ENCODE data around the gene TCOF1.

TCOF1 gene

GRCh38 chr5:150350524-150351344, 6.8 kb upstream of the TCOF1 start:
- Histone ChIP-seq H3K4me1 (ENCODE audit: low read length) (peaks cover 3% of the 10 kb centered on the region; the same call in 1 of the 2 replicates), H2AFZ (ENCODE audit: low read depth, low read length) (no peak overlapping the region; the same call in 1 of the 2 replicates), H3K4me2 (ENCODE audit: low read length) (no peak overlapping the region; the same call in 1 of the 2 replicates)

GRCh38 chr5:150352244-150353031, 5.1 kb upstream of the TCOF1 start:
- peaks cover 7% of the 10 kb centered on the region for H3K4me1 ChIP-seq (ENCODE audit: low read length)
- no peak for TF ChIP-seq CTCF (IDR thresholded peaks at IDR 0.05; ENCODE audit: low read depth, low read length)
- no peak for TF ChIP-seq EZH2phosphoT487 (IDR thresholded peaks at IDR 0.05; ENCODE audit: low read depth)
- H3K27me3 ChIP-seq (ENCODE audit: low read depth, low read length): no peaks in the 10 kb centered on the region
- H3K9ac ChIP-seq (ENCODE audit: low read length): no peak overlapping the region
- H3K4me3 ChIP-seq (ENCODE audit: low read length): no peak overlapping the region
- no peaks in the 10 kb centered on the region for H4K20me1 ChIP-seq (ENCODE audit: insufficient read depth, low read length)
- no peaks in the 10 kb centered on the region for H3K36me3 ChIP-seq (replicated peaks; ENCODE audit: low read depth, low read length)
- H2AFZ ChIP-seq (ENCODE audit: low read depth, low read length): no peak overlapping the region
- H3K79me2 ChIP-seq (ENCODE audit: low read length): no peaks in the 10 kb centered on the region; the same call in 1 of the 2 replicates
- H3K4me2 ChIP-seq (ENCODE audit: low read length): no peak overlapping the region
- no peaks in the 10 kb centered on the region for H3K9me3 ChIP-seq (ENCODE audit: insufficient read depth, low read length)
- H3K27ac ChIP-seq (ENCODE audit: low read length): no peak overlapping the region

More at GRCh38 chr5:150350524-150351344, 6.8 kb upstream of the TCOF1 start:
- no peak overlapping the region for H3K4me3 ChIP-seq (ENCODE audit: low read length)
- no peaks in the 10 kb centered on the region for H3K36me3 ChIP-seq (replicated peaks; ENCODE audit: low read depth, low read length)
- no peak overlapping the region for H3K27ac ChIP-seq (ENCODE audit: low read length)
- no peaks in the 10 kb centered on the region for H3K9me3 ChIP-seq (ENCODE audit: insufficient read depth, low read length)
- H4K20me1 ChIP-seq (ENCODE audit: insufficient read depth, low read length): no peaks in the 10 kb centered on the region
- H3K27me3 ChIP-seq (ENCODE audit: low read depth, low read length): no peaks in the 10 kb centered on the region
- no peak overlapping the region for H3K9ac ChIP-seq (ENCODE audit: low read length)
- TF ChIP-seq EZH2phosphoT487 (IDR thresholded peaks at IDR 0.05; ENCODE audit: low read depth): no peak
- peak; percentile 70 for TF ChIP-seq CTCF (IDR thresholded peaks at IDR 0.05; ENCODE audit: low read depth, low read length)
- no peaks in the 10 kb centered on the region for H3K79me2 ChIP-seq (ENCODE audit: low read length)

GRCh38 chr5:150353032-150353675, 4.3 kb upstream of the TCOF1 start:
- peaks cover 7% of the 10 kb centered on the region for H3K4me1 ChIP-seq (ENCODE audit: low read length)
- H3K36me3 ChIP-seq (replicated peaks; ENCODE audit: low read depth, low read length): no peaks in the 10 kb centered on the region
- no peaks in the 10 kb centered on the region for H3K9me3 ChIP-seq (ENCODE audit: insufficient read depth, low read length)
- no peak overlapping the region for H3K9ac ChIP-seq (ENCODE audit: low read length)
- H3K27ac ChIP-seq (ENCODE audit: low read length): no peak overlapping the region
- no peak overlapping the region for H2AFZ ChIP-seq (ENCODE audit: low read depth, low read length)
- H3K4me2 ChIP-seq (ENCODE audit: low read length): no peak overlapping the region
- no peaks in the 10 kb centered on the region for H3K27me3 ChIP-seq (ENCODE audit: low read depth, low read length)
- no peaks in the 10 kb centered on the region for H4K20me1 ChIP-seq (ENCODE audit: insufficient read depth, low read length)
- H3K4me3 ChIP-seq (ENCODE audit: low read length): no peak overlapping the region
- TF ChIP-seq EZH2phosphoT487 (IDR thresholded peaks at IDR 0.05; ENCODE audit: low read depth) (no peak), CTCF (IDR thresholded peaks at IDR 0.05; ENCODE audit: low read depth, low read length) (no peak)
- H3K79me2 ChIP-seq (ENCODE audit: low read length): peaks cover 6% of the 10 kb centered on the region

Data from OCI-LY3 (cell line).